H9 (cell line): ENCODE results near the gene FARP1. TPM values are rescaled to one million over a fixed set of nuclear protein-coding genes. Genes with fewer than 3 reads are reported as not detected.

Experiments used
- DNase-seq: peaks from one replicate; pipeline ENCODE4 v3.0.0-alpha.2; 2017
- H2AFZ ChIP-seq: one replicate; pipeline ENCODE4 v1.6.1; 2013; ENCODE audit warnings: mild to moderate bottlenecking, low read length, control low read depth, moderate library complexity
- H2AK5ac ChIP-seq: 2 replicates; pipeline ENCODE4 v1.6.1; 2013; ENCODE audit warnings: low read length, control low read depth, mixed read lengths; ENCODE audit not compliant: insufficient read length
- H2BK120ac ChIP-seq: one replicate; pipeline ENCODE4 v1.6.1; 2013; ENCODE audit warnings: low read depth, mild to moderate bottlenecking, low read length, control low read depth, inconsistent platforms; ENCODE audit not compliant: poor library complexity, severe bottlenecking
- H2BK12ac ChIP-seq: 2 replicates; pipeline ENCODE4 v1.6.1; 2013; ENCODE audit warnings: low read length, control low read depth, mixed read lengths, low read depth; ENCODE audit not compliant: insufficient read length
- H2BK15ac ChIP-seq: 2 replicates; pipeline ENCODE4 v1.6.1; 2013; ENCODE audit warnings: low read depth, low read length, control low read depth
- H2BK20ac ChIP-seq: one replicate; pipeline ENCODE4 v1.6.1; 2013; ENCODE audit warnings: low read depth, mild to moderate bottlenecking, low read length, control low read depth, inconsistent platforms; ENCODE audit not compliant: poor library complexity, severe bottlenecking
- H2BK5ac ChIP-seq: 2 replicates; pipeline ENCODE4 v1.6.1; 2013; ENCODE audit warnings: low read length, control low read depth, mixed read lengths; ENCODE audit not compliant: insufficient read length
- H3K14ac ChIP-seq: 2 replicates; pipeline ENCODE4 v1.6.1; 2013; ENCODE audit warnings: low read length, control low read depth; ENCODE audit not compliant: insufficient read depth
- H3K18ac ChIP-seq: 2 replicates; pipeline ENCODE4 v1.6.1; 2013; ENCODE audit warnings: low read depth, mild to moderate bottlenecking, mixed read lengths, low read length, control low read depth; ENCODE audit not compliant: insufficient read length
- H3K23ac ChIP-seq: 2 replicates; pipeline ENCODE4 v1.6.1; 2013; ENCODE audit warnings: low read length, control low read depth, mixed read lengths, low read depth; ENCODE audit not compliant: insufficient read length
- H3K23me2 ChIP-seq: 2 replicates; pipeline ENCODE4 v1.6.1; 2013; ENCODE audit warnings: low read depth, mild to moderate bottlenecking, mixed read lengths, low read length, control low read depth; ENCODE audit not compliant: insufficient read length, poor library complexity, severe bottlenecking
- H3K27ac ChIP-seq: 2 replicates; pipeline ENCODE4 v1.5.1; 2013; ENCODE audit warnings: low read length, control low read depth, mixed read lengths, low read depth; ENCODE audit not compliant: insufficient read length
- H3K27me3 ChIP-seq: 2 replicates; pipeline ENCODE4 v1.6.1; 2013; ENCODE audit warnings: low read length, control low read depth, inconsistent platforms; ENCODE audit not compliant: insufficient read depth
- H3K4ac ChIP-seq: 2 replicates; pipeline ENCODE4 v1.6.1; 2013; ENCODE audit warnings: low read depth, mild to moderate bottlenecking, control low read depth, inconsistent platforms, low read length, moderate library complexity
- H3K4me1 ChIP-seq: 2 replicates; pipeline ENCODE4 v1.6.1; 2013; ENCODE audit warnings: low read length, control low read depth, inconsistent platforms; ENCODE audit not compliant: insufficient read depth
- H3K4me2 ChIP-seq: 2 replicates; pipeline ENCODE4 v1.6.1; 2013; ENCODE audit warnings: low read length, control low read depth, mixed read lengths; ENCODE audit not compliant: insufficient read length, insufficient read depth
- H3K56ac ChIP-seq: 2 replicates; pipeline ENCODE4 v1.6.1; 2013; ENCODE audit warnings: low read depth, mild to moderate bottlenecking, mixed read lengths, low read length, control low read depth; ENCODE audit not compliant: insufficient read length
- H3K79me1 ChIP-seq: 2 replicates; pipeline ENCODE4 v1.6.1; 2013; ENCODE audit warnings: low read depth, mild to moderate bottlenecking, moderate library complexity, low read length, control low read depth, inconsistent platforms; ENCODE audit not compliant: insufficient read depth, poor library complexity, severe bottlenecking
- H3K79me2 ChIP-seq: 2 replicates; pipeline ENCODE4 v1.6.1; 2013; ENCODE audit warnings: low read length, control low read depth, inconsistent platforms; ENCODE audit not compliant: insufficient read depth
- H3K9ac ChIP-seq: 2 replicates; pipeline ENCODE4 v1.6.1; 2013; ENCODE audit warnings: low read length, control low read depth, mixed read lengths; ENCODE audit not compliant: insufficient read length; ENCODE audit errors: extremely low read depth
- H3K9me3 ChIP-seq: one replicate; pipeline ENCODE4 v1.6.1; 2013; ENCODE audit warnings: low read depth, low read length, inconsistent platforms; ENCODE audit not compliant: control insufficient read depth
- H3T11ph ChIP-seq: one replicate; pipeline ENCODE4 v1.6.1; 2013; ENCODE audit warnings: mild to moderate bottlenecking, low read length, control low read depth, inconsistent platforms
- H4K20me1 ChIP-seq: one replicate; pipeline ENCODE4 v1.6.1; 2013; ENCODE audit not compliant: control insufficient read depth, insufficient read length, insufficient read depth
- H4K5ac ChIP-seq: 2 replicates; pipeline ENCODE4 v1.6.1; 2013; ENCODE audit warnings: low read depth, mild to moderate bottlenecking, mixed read lengths, low read length, control low read depth; ENCODE audit not compliant: insufficient read length
- H4K8ac ChIP-seq: replicated peaks from 2 replicates; pipeline ENCODE4 v1.6.1; 2013; ENCODE audit warnings: low read length, control low read depth, mixed read lengths, low read depth; ENCODE audit not compliant: insufficient read length
- H4K91ac ChIP-seq: 2 replicates; pipeline ENCODE4 v1.6.1; 2013; ENCODE audit warnings: low read depth, mild to moderate bottlenecking, moderate library complexity, mixed read lengths, low read length, control low read depth; ENCODE audit not compliant: insufficient read length
- H3K27ac Mint-ChIP-seq, 3 experiments: 2 replicates in 2 of 3; 3 replicates in 1 of 3; pipeline ENCODE4 v1.8.0; 2020 to 2021; ENCODE audit warnings: mixed read lengths in 3 of 3, mild to moderate bottlenecking in 1 of 3, moderate library complexity in 1 of 3
- H3K27me3 Mint-ChIP-seq: 2 replicates; pipeline ENCODE4 v1.8.0; 2021; ENCODE audit warnings: low read depth, mild to moderate bottlenecking, moderate library complexity, mixed read lengths
- H3K36me3 Mint-ChIP-seq, 3 experiments: 2 replicates in 2 of 3; 3 replicates in 1 of 3; pipeline ENCODE4 v1.8.0; 2020 to 2021; ENCODE audit warnings: low read depth in 3 of 3, mixed read lengths in 3 of 3; ENCODE audit not compliant: insufficient read depth in 1 of 3
- H3K4me1 Mint-ChIP-seq, 2 experiments: 2 replicates each; pipeline ENCODE4 v1.8.0; 2020; ENCODE audit warnings: mixed read lengths in 2 of 2
- H3K4me3 Mint-ChIP-seq, 2 experiments: 2 replicates in 1 of 2; 3 replicates in 1 of 2; pipeline ENCODE4 v1.8.0; 2020 to 2021; ENCODE audit warnings: mild to moderate bottlenecking in 2 of 2, mixed read lengths in 2 of 2, moderate library complexity in 1 of 2
- H3K9me3 Mint-ChIP-seq, 2 experiments: 2 replicates in 1 of 2; 3 replicates in 1 of 2; pipeline ENCODE4 v1.8.0; 2020; ENCODE audit warnings: mild to moderate bottlenecking in 2 of 2, mixed read lengths in 2 of 2, moderate library complexity in 1 of 2
- WGBS: extraction: QIAGEN DNeasy Blood & Tissue Kit; methylation state at CpG from one replicate; pipeline ENCODE4 v1.1.7; 2013; ENCODE audit warnings: missing lambda C conversion rate, low lambda C conversion rate, mixed read lengths; ENCODE audit not compliant: insufficient read length; ENCODE audit errors: extremely low coverage; 5-methylcytosine and 5-hydroxymethylcytosine counted together
- total RNA-seq: library from RNA; stranded (reverse); gene quantifications from 2 replicates; pipeline ENCODE4 v1.2.1, GENCODE V29; 2021
- TF ChIP-seq, protein P1 (sequence below): fragments of 200-600 bp; sonication (generic); conservative IDR thresholded peaks from 3 replicates; pipeline ENCODE4 v1.8.0; 2021; ENCODE audit warnings: antibody characterized with exemption, mild to moderate bottlenecking

Gene FARP1
- total RNA-seq, 1 experiment from 2014 or later = 95.9 TPM

DNA sequence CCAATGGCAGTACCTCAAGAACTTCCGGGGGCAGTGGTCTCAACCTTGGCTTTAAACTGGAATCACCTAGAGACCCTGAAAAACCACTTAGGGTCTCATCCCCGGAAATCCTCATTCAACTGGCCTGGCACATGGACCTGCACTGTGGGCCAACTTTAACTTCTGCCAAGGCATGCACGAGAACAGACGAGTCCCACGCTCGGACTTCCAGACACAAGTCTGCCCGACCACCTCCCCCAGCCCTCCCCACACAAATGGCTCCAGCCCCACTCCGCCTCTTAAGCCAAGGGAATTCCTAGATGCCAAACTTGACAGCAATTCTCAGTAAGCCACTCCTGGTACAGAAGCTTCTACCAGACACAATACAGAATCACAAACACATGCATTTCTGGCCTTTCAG is 320.1 kb downstream of the FARP1 start:
- Histone ChIP-seq H3K18ac (no peak overlapping the region), H3T11ph (no peak overlapping the region), H3K27me3 (no peaks in the 10 kb centered on the region), H2AFZ (no peak overlapping the region), H3K79me2 (no peaks in the 10 kb centered on the region; the same call in 1 of the 2 replicates), H3K23me2 (no peaks in the 10 kb centered on the region), H3K56ac (no peak overlapping the region), H3K27ac (no peak overlapping the region), H3K9me3 (no peaks in the 10 kb centered on the region), H4K8ac (no peak overlapping the region), H3K14ac (0 out of 2 replicates have a peak overlapping the region, but pooled peaks have one; percentile 6), H4K5ac (no peak overlapping the region), H3K4ac (no peak overlapping the region), H4K20me1 (no peaks in the 10 kb centered on the region), H2BK12ac (no peak overlapping the region), H3K4me2 (no peak overlapping the region), H3K23ac (no peak overlapping the region), H2BK120ac (no peak overlapping the region), H3K79me1 (peaks cover 2% of the 10 kb centered on the region), H3K9ac (no peak overlapping the region), H4K91ac (no peak overlapping the region), H2AK5ac (no peak overlapping the region), H3K4me1 (0 out of 2 replicates have a peak, but pooled peaks cover 3% of the 10 kb centered on the region), H2BK15ac (no peak overlapping the region), H2BK5ac (no peak overlapping the region), H2BK20ac (no peak overlapping the region)
- TF ChIP-seq, protein P1, sequence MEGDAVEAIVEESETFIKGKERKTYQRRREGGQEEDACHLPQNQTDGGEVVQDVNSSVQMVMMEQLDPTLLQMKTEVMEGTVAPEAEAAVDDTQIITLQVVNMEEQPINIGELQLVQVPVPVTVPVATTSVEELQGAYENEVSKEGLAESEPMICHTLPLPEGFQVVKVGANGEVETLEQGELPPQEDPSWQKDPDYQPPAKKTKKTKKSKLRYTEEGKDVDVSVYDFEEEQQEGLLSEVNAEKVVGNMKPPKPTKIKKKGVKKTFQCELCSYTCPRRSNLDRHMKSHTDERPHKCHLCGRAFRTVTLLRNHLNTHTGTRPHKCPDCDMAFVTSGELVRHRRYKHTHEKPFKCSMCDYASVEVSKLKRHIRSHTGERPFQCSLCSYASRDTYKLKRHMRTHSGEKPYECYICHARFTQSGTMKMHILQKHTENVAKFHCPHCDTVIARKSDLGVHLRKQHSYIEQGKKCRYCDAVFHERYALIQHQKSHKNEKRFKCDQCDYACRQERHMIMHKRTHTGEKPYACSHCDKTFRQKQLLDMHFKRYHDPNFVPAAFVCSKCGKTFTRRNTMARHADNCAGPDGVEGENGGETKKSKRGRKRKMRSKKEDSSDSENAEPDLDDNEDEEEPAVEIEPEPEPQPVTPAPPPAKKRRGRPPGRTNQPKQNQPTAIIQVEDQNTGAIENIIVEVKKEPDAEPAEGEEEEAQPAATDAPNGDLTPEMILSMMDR = no peak
- H3K36me3 Mint-ChIP-seq = peaks cover 46 to 68% (median 67%) of the 10 kb centered on the region in 3 experiments
- H3K27me3 Mint-ChIP-seq = no peaks in the 10 kb centered on the region
- no peak for DNase-seq
- peak overlapping the region; percentile 34 to 72 (median 69); a peak in 6 of 7 replicates for H3K27ac Mint-ChIP-seq
- H3K9me3 Mint-ChIP-seq = no peaks in the 10 kb centered on the region
- peaks cover 16 to 27% of the 10 kb centered on the region in 2 experiments for H3K4me1 Mint-ChIP-seq
- WGBS = no CpG with 5 or more reads among the region's 8 CpGs
- no peak overlapping the region for H3K4me3 Mint-ChIP-seq
